HFFc6 (cell line): Measurements from ENCODE around the gene C19orf38. TPM values are rescaled to one million over a fixed set of nuclear protein-coding genes. Genes with fewer than 3 reads are reported as not detected.
"Not testable (repeated sequence)": the region's sequence is repeated elsewhere in the genome, so short reads cannot be mapped to it uniquely, and the experiment has no call there.

Experiments
- DNase-seq: peaks from one replicate; pipeline ENCODE4 v3.0.0-alpha.2; 2018
- H3K27ac Mint-ChIP-seq: 2 replicates; pipeline ENCODE4 v1.8.0; 2020; ENCODE audit warnings: mild to moderate bottlenecking, mixed read lengths
- H3K27me3 Mint-ChIP-seq: 2 replicates; pipeline ENCODE4 v1.8.0; 2021; ENCODE audit warnings: mild to moderate bottlenecking, moderate library complexity, mixed read lengths; ENCODE audit not compliant: insufficient read depth
- H3K36me3 Mint-ChIP-seq: 2 replicates; pipeline ENCODE4 v1.8.0; 2021; ENCODE audit warnings: low read depth, mixed read lengths
- H3K4me1 Mint-ChIP-seq: 2 replicates; pipeline ENCODE4 v1.8.0; 2020; ENCODE audit warnings: low read depth, mixed read lengths
- H3K4me3 Mint-ChIP-seq: 2 replicates; pipeline ENCODE4 v1.8.0; 2020; ENCODE audit warnings: mild to moderate bottlenecking, moderate library complexity, mixed read lengths
- H3K9me3 Mint-ChIP-seq: 2 replicates; pipeline ENCODE4 v1.8.0; 2020; ENCODE audit warnings: mild to moderate bottlenecking, mixed read lengths
- total RNA-seq, 6 experiments: library from RNA; stranded (reverse); fragmentation: NEBNext Ultra II Directional; extraction: Animal tissue kit (Norgen Biotek cat#: 25700); gene quantifications; 2 replicates in 1 of 6; 3 replicates in 5 of 6; pipeline ENCODE4 v1.2.3, GENCODE V29; 2021
- TF ChIP-seq, protein P1 (sequence below): fragments of 200-600 bp; sonication (generic); IDR thresholded peaks from 2 replicates; pipeline ENCODE4 v1.5.0; 2021; ENCODE audit warnings: antibody characterized with exemption, mild to moderate bottlenecking

C19orf38 gene
- total RNA-seq, 6 experiments from 2014 or later = 0.40 to 0.71 TPM; not detected in 4

- no peak for DNase-seq
- Mint-ChIP-seq H3K4me1 (peaks cover 9% of the 10 kb centered on the region; the same call in 1 of the 2 replicates), H3K9me3 (no peaks in the 10 kb centered on the region), H3K36me3 (no peaks in the 10 kb centered on the region), H3K4me3 (no peak overlapping the region), H3K27ac (no peak overlapping the region), H3K27me3 (no peaks in the 10 kb centered on the region; the same call in 1 of the 2 replicates)
- TF ChIP-seq, protein P1, sequence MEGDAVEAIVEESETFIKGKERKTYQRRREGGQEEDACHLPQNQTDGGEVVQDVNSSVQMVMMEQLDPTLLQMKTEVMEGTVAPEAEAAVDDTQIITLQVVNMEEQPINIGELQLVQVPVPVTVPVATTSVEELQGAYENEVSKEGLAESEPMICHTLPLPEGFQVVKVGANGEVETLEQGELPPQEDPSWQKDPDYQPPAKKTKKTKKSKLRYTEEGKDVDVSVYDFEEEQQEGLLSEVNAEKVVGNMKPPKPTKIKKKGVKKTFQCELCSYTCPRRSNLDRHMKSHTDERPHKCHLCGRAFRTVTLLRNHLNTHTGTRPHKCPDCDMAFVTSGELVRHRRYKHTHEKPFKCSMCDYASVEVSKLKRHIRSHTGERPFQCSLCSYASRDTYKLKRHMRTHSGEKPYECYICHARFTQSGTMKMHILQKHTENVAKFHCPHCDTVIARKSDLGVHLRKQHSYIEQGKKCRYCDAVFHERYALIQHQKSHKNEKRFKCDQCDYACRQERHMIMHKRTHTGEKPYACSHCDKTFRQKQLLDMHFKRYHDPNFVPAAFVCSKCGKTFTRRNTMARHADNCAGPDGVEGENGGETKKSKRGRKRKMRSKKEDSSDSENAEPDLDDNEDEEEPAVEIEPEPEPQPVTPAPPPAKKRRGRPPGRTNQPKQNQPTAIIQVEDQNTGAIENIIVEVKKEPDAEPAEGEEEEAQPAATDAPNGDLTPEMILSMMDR = peak; percentile 75
These were observed 7.8 kb downstream of the C19orf38 start for GRCh38 chr19:10855879-10856522.

- DNase-seq, H3K4me1 Mint-ChIP-seq, H3K36me3 Mint-ChIP-seq, H3K4me3 Mint-ChIP-seq, H3K9me3 Mint-ChIP-seq, H3K27ac Mint-ChIP-seq, H3K27me3 Mint-ChIP-seq: not testable (repeated sequence)
These were observed 8.7 kb downstream of the C19orf38 start for GRCh38 chr19:10856899-10857298.

GRCh38 chr19:10858204-10858828 lies 10.1 kb downstream of the C19orf38 start:
- TF ChIP-seq, protein P1 = peak; percentile 93
- H3K27me3 Mint-ChIP-seq = no peaks in the 10 kb centered on the region; the same call in 1 of the 2 replicates
- DNase-seq = no peak
- H3K4me1 Mint-ChIP-seq = peaks cover 13% of the 10 kb centered on the region
- H3K9me3 Mint-ChIP-seq = no peaks in the 10 kb centered on the region
- peak overlapping the region; percentile 12; the same call in 1 of the 2 replicates for H3K27ac Mint-ChIP-seq
- H3K36me3 Mint-ChIP-seq = no peaks in the 10 kb centered on the region
- no peak overlapping the region for H3K4me3 Mint-ChIP-seq

- Mint-ChIP-seq H3K4me1 (peaks cover 28% of the 10 kb centered on the region), H3K36me3 (no peaks in the 10 kb centered on the region), H3K4me3 (no peak overlapping the region), H3K9me3 (no peaks in the 10 kb centered on the region), H3K27ac (no peak overlapping the region), H3K27me3 (no peaks in the 10 kb centered on the region)
- TF ChIP-seq, protein P1 = peak; percentile 72
- no peak for DNase-seq
These were observed 13.0 kb downstream of the C19orf38 start for GRCh38 chr19:10861103-10861651.

DNA sequence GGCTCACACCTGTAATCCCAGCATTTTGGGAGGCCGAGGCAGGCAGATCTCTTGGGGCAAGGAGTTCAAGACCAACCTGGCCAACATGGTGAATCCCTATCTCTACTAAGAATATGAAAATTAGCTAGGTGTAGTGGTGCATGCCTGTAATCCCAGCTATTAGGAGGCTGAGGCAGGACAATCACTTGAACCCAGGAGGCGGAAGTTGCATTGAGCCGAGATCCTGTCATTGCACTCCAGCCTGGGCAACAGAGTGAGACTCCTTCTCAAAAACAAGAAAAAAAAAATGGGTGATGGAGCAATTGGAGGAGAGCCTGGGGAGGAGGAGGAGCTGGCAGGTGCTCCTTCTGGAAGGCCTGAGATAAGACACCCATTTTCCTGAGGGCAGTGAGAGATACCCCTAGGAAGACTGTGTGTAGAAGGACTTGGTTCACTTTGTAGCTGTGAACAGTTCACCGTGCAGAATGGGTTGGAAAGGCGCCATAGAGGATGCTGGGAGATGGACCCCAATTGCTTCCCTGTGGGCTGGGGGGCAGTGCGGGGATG lies 14.4 kb downstream of the C19orf38 start:
- Mint-ChIP-seq H3K27me3 (no peaks in the 10 kb centered on the region), H3K9me3 (no peaks in the 10 kb centered on the region), H3K36me3 (no peaks in the 10 kb centered on the region), H3K4me1 (peaks cover 28% of the 10 kb centered on the region), H3K27ac (peak overlapping the region; percentile 88), H3K4me3 (peak overlapping the region; percentile 73; the same call in 1 of the 2 replicates)
- no peak for DNase-seq
- TF ChIP-seq, protein P1 = no peak
